BLaER1 (cell line): ENCODE data around the gene XCL2.

Source experiments
- H3K27ac ChIP-seq: shearing (Covaris generic); formaldehyde crosslinking; 2 replicates; pipeline ENCODE4 v1.8.1; 2022
- H3K27me3 ChIP-seq: shearing (Covaris generic); formaldehyde crosslinking; 2 replicates; pipeline ENCODE4 v1.8.1; 2022
- H3K36me3 ChIP-seq: shearing (Covaris generic); formaldehyde crosslinking; 2 replicates; pipeline ENCODE4 v1.8.1; 2022
- H3K4me1 ChIP-seq: shearing (Covaris generic); formaldehyde crosslinking; 2 replicates; pipeline ENCODE4 v1.8.1; 2022
- H3K4me2 ChIP-seq: shearing (Covaris generic); formaldehyde crosslinking; 2 replicates; pipeline ENCODE4 v1.8.1; 2022
- H3K4me3 ChIP-seq: shearing (Covaris generic); formaldehyde crosslinking; 2 replicates; pipeline ENCODE4 v1.8.1; 2022
- H3K9ac ChIP-seq: shearing (Covaris generic); formaldehyde crosslinking; 2 replicates; pipeline ENCODE4 v1.8.1; 2022
- H3K9me3 ChIP-seq: shearing (Covaris generic); formaldehyde crosslinking; 2 replicates; pipeline ENCODE4 v1.8.1; 2022
- H4K20me1 ChIP-seq: shearing (Covaris generic); formaldehyde crosslinking; 2 replicates; pipeline ENCODE4 v1.8.1; 2022
- Cebpa-rat ChIP-seq: shearing (Covaris generic); IDR thresholded peaks from 2 replicates; pipeline ENCODE4 v1.8.1; 2022

XCL2 gene

GRCh38 chr1:168513656-168514404, 30.0 kb downstream of the XCL2 start:
- Histone ChIP-seq H3K9me3 (no peaks in the 10 kb centered on the region), H3K4me3 (no peak overlapping the region), H3K4me1 (no peaks in the 10 kb centered on the region), H3K9ac (no peak overlapping the region), H4K20me1 (no peaks in the 10 kb centered on the region), H3K36me3 (no peaks in the 10 kb centered on the region), H3K27ac (no peak overlapping the region), H3K27me3 (no peaks in the 10 kb centered on the region), H3K4me2 (no peak overlapping the region)
- TF ChIP-seq Cebpa-rat: no peak

GRCh38 chr1:168512864-168513595, 30.8 kb downstream of the XCL2 start:
- Histone ChIP-seq H3K9ac (no peak overlapping the region), H3K4me3 (no peak overlapping the region), H3K9me3 (no peaks in the 10 kb centered on the region), H3K27me3 (no peaks in the 10 kb centered on the region), H3K4me2 (no peak overlapping the region), H4K20me1 (no peaks in the 10 kb centered on the region), H3K36me3 (no peaks in the 10 kb centered on the region), H3K27ac (no peak overlapping the region), H3K4me1 (no peaks in the 10 kb centered on the region)
- TF ChIP-seq Cebpa-rat: no peak

GRCh38 chr1:168509875-168510791, 33.7 kb downstream of the XCL2 start:
- Histone ChIP-seq H3K4me3 (no peak overlapping the region), H3K9me3 (no peaks in the 10 kb centered on the region), H4K20me1 (no peaks in the 10 kb centered on the region), H3K27me3 (no peaks in the 10 kb centered on the region), H3K9ac (no peak overlapping the region), H3K4me1 (no peaks in the 10 kb centered on the region), H3K36me3 (no peaks in the 10 kb centered on the region), H3K27ac (no peak overlapping the region), H3K4me2 (no peak overlapping the region)
- no peak for TF ChIP-seq Cebpa-rat

GRCh38 chr1:168509210-168509609, 34.6 kb downstream of the XCL2 start:
- Histone ChIP-seq H3K9ac (no peak overlapping the region), H3K4me1 (no peaks in the 10 kb centered on the region), H4K20me1 (no peaks in the 10 kb centered on the region), H3K4me2 (no peak overlapping the region), H3K27ac (no peak overlapping the region), H3K9me3 (no peaks in the 10 kb centered on the region), H3K27me3 (no peaks in the 10 kb centered on the region), H3K36me3 (no peaks in the 10 kb centered on the region), H3K4me3 (no peak overlapping the region)
- no peak for TF ChIP-seq Cebpa-rat

GRCh38 chr1:168507828-168508227, 36.0 kb downstream of the XCL2 start:
- Histone ChIP-seq H3K4me1 (no peaks in the 10 kb centered on the region), H3K9me3 (no peaks in the 10 kb centered on the region), H3K4me3 (no peak overlapping the region), H4K20me1 (no peaks in the 10 kb centered on the region), H3K9ac (no peak overlapping the region), H3K27ac (no peak overlapping the region), H3K36me3 (no peaks in the 10 kb centered on the region), H3K4me2 (no peak overlapping the region), H3K27me3 (no peaks in the 10 kb centered on the region)
- TF ChIP-seq Cebpa-rat: no peak

GRCh38 chr1:168507231-168507630, 36.6 kb downstream of the XCL2 start:
- H3K9me3 ChIP-seq: no peaks in the 10 kb centered on the region
- H3K4me1 ChIP-seq: no peaks in the 10 kb centered on the region
- H3K4me3 ChIP-seq: no peak overlapping the region
- no peaks in the 10 kb centered on the region for H4K20me1 ChIP-seq
- no peak for TF ChIP-seq Cebpa-rat
- no peak overlapping the region for H3K9ac ChIP-seq
- H3K36me3 ChIP-seq: no peaks in the 10 kb centered on the region
- H3K27me3 ChIP-seq: no peaks in the 10 kb centered on the region
- H3K27ac ChIP-seq: no peak overlapping the region
- no peak overlapping the region for H3K4me2 ChIP-seq

DNA sequence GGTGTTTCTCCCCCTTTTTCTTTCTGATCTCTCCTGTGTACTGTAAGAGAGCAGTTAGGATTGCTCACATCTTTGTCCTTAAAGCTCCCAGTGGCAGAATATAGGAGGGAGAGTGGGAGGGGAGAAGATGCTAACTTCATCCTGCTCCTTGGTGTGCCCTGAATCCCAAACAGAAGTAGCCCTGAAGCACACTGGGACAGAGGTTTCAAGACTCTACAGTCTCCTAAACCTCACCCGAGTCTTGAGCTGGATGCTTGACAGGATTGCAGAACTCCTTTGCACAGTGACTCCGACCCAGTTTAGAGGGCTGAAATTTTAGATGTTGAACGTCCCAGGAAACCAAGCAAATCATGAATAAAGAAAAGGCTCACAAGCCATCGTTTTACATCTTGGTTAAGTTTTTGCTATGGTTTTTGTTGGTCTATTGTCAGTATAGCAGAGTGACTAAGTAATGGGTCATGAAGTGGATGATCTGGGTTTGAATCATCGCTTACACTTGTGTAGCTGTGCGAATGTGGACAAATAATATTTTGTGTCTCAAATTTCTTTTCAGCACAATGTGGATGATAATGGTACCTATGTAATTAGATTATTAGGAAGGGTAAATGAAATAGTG, 37.5 kb downstream of the XCL2 start:
- Histone ChIP-seq H3K27me3 (no peaks in the 10 kb centered on the region), H3K27ac (no peak overlapping the region), H3K9ac (no peak overlapping the region), H4K20me1 (no peaks in the 10 kb centered on the region), H3K4me1 (no peaks in the 10 kb centered on the region), H3K9me3 (no peaks in the 10 kb centered on the region), H3K4me2 (no peak overlapping the region), H3K36me3 (no peaks in the 10 kb centered on the region), H3K4me3 (no peak overlapping the region)
- TF ChIP-seq Cebpa-rat: no peak

DNA sequence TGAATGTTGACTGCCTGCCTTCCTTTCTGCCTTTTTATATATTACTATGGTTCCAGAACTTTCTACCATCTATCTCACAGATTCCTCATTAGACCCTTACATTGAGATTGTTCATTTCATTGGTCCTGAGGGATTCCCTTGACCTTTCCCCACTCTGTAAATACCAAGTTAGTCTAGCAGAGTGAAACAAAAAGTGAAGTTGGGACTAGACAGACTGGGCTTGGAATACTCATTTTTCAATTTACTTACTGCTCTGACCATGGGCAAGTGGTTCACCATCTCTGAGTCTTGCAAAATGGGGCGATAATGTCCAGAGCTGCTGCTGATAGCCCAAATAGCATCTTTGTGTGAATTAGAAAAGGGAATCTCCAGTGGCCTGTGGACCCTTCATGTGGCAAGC, 38.8 kb downstream of the XCL2 start:
- Histone ChIP-seq H3K36me3 (no peaks in the 10 kb centered on the region), H3K9ac (no peak overlapping the region), H3K4me1 (no peaks in the 10 kb centered on the region), H3K4me2 (no peak overlapping the region), H3K27me3 (no peaks in the 10 kb centered on the region), H3K27ac (no peak overlapping the region), H3K9me3 (no peaks in the 10 kb centered on the region), H4K20me1 (no peaks in the 10 kb centered on the region), H3K4me3 (no peak overlapping the region)
- TF ChIP-seq Cebpa-rat: no peak

GRCh38 chr1:168504064-168504837, 39.5 kb downstream of the XCL2 start:
- no peak overlapping the region for H3K9ac ChIP-seq
- no peaks in the 10 kb centered on the region for H3K36me3 ChIP-seq
- H3K4me1 ChIP-seq: no peaks in the 10 kb centered on the region
- no peaks in the 10 kb centered on the region for H4K20me1 ChIP-seq
- no peaks in the 10 kb centered on the region for H3K9me3 ChIP-seq
- no peak for TF ChIP-seq Cebpa-rat
- H3K27me3 ChIP-seq: no peaks in the 10 kb centered on the region
- H3K4me2 ChIP-seq: no peak overlapping the region
- H3K27ac ChIP-seq: no peak overlapping the region
- H3K4me3 ChIP-seq: no peak overlapping the region
